ENCODE results near the gene FBXO15.
A peak's percentile ranks its signal among the peaks of the same experiment; 100 is the strongest.

The FBXO15 gene

DNA sequence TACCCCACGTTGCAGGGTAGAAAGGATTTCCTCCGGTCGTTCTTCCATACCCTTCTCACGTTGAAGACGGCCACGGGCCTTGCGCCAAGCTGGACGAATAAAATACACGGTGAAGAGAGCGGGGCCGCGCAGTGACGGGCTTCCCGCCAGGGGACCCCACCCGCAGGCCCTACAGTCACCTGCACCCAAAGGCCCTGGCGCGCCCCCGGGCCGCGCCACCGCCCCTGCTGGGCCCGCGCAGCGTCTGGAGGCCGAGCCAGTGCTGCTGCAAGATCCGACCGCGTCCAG lies 199 bp downstream of the FBXO15 start:
- H3K4me3 ChIP-seq (ENCODE audit: low read length), result peak overlapping the region; percentile 93
- TF ChIP-seq, protein P1, sequence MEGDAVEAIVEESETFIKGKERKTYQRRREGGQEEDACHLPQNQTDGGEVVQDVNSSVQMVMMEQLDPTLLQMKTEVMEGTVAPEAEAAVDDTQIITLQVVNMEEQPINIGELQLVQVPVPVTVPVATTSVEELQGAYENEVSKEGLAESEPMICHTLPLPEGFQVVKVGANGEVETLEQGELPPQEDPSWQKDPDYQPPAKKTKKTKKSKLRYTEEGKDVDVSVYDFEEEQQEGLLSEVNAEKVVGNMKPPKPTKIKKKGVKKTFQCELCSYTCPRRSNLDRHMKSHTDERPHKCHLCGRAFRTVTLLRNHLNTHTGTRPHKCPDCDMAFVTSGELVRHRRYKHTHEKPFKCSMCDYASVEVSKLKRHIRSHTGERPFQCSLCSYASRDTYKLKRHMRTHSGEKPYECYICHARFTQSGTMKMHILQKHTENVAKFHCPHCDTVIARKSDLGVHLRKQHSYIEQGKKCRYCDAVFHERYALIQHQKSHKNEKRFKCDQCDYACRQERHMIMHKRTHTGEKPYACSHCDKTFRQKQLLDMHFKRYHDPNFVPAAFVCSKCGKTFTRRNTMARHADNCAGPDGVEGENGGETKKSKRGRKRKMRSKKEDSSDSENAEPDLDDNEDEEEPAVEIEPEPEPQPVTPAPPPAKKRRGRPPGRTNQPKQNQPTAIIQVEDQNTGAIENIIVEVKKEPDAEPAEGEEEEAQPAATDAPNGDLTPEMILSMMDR (IDR thresholded peaks at IDR 0.05; ENCODE audit: insufficient read depth, low read depth, low read length, missing control alignments), result no peak
- DNase-seq (ENCODE audit: low read depth), result no peak

DNA sequence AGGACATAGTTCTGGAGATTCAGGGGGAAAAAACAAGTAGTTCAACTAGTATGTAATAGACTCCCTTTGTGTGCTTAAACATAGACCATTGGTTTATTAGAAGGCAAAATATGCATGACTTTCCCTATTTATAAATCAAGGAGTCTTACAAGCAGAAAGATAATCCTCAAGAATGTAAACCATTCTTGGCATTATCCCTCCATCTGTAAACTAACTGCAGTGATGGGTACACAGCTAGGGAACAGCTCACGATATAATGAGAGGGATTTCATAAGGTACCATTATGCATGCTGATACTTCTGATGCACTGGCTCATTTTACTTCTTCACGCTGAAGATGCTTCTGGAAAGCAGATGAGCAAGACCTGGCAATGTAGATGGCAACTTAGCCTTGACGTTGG lies 878 bp downstream of the FBXO15 start:
- TF ChIP-seq, protein P1 (IDR thresholded peaks at IDR 0.05; ENCODE audit: insufficient read depth, low read depth, low read length, missing control alignments), result no peak
- no peak overlapping the region for H3K4me3 ChIP-seq (ENCODE audit: low read length)
- no peak for DNase-seq (ENCODE audit: low read depth)

DNA sequence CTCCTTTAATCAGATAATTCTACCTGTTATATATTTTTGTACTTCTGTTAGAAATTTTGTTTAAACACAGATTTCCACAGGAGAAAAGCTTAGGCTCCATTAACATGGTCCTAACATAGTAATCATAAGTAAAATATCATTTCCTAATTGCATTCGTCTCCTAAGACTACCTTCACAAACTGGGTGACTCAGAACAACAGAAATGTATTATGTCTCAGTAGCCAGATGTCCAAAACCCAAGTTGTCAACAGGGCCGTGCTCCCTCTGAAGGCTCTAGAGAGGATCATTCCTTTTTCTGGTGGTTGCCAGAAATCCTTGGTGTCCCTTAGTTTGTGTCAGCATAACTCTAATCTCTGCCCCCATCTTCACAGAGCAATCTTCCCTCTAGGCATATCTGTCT lies 5.4 kb downstream of the FBXO15 start:
- peak; percentile 23 for DNase-seq (ENCODE audit: low read depth)
- TF ChIP-seq, protein P1 (IDR thresholded peaks at IDR 0.05; ENCODE audit: insufficient read depth, low read depth, low read length, missing control alignments), result no peak
- H3K4me3 ChIP-seq (ENCODE audit: low read length), result no peak overlapping the region

DNA sequence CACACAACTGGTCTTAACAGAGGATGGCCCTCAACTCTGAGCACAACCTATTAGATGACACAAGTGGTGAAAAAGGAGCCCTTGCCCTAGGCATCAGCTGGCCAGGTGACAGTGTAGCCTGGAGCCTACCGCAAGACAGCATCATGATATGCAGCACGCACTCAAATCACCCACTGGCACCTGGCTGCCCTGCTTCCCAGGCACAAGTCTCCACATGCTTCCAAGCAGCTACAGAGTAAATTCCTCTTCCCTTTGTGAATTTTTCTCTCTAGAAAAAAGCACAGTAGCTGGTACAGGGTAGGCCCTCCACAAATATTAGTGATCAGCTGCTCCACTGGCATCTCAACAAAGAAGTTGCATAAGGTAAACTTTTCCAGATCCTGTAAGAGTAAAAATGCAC lies 6.0 kb downstream of the FBXO15 start:
- no peak overlapping the region for H3K4me3 ChIP-seq (ENCODE audit: low read length)
- TF ChIP-seq, protein P1 (IDR thresholded peaks at IDR 0.05; ENCODE audit: insufficient read depth, low read depth, low read length, missing control alignments), result no peak
- DNase-seq (ENCODE audit: low read depth), result peak; percentile 70

DNA sequence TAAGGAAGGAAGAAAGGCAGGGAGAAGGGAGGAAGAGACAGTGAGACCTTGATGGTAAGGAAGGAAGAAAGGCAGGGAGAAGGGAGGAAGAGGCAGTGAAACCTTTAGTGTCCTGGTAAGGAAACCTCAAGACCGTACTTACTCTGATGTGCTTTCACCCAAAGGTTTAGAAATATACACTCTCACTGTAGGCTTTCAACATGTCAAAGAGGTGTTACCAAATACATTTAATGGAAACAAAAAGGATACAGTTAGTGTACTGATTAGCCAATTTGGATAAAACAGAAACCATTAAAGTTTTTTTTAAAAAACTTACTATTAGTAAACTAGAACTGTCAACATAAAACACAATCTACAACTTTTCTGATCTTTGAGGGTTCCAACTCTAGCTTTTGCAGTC lies 7.1 kb downstream of the FBXO15 start:
- H3K4me3 ChIP-seq (ENCODE audit: low read length), result no peak overlapping the region
- no peak for DNase-seq (ENCODE audit: low read depth)
- TF ChIP-seq, protein P1 (IDR thresholded peaks at IDR 0.05; ENCODE audit: insufficient read depth, low read depth, low read length, missing control alignments), result no peak

DNA sequence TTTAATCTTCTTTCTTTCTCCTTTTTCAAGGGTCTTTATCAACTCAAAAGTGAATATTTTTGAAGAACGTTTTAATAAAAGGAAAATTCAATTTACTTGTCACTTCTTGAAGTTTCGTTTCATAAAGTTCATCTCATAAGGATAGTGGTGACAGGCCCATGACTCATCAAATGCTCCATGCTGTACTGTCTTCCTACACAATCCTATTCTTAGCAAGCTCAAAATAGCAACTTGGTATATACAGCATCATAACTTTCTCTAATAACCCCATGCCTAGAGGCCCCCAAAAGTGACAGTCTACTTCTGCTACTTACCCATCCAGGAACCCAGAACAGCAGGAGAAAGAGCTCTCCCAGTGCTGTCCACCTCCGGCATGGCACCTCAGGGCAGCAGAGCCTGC lies 7.7 kb downstream of the FBXO15 start:
- DNase-seq (ENCODE audit: low read depth), result peak; percentile 77
- H3K4me3 ChIP-seq (ENCODE audit: low read length), result no peak overlapping the region
- TF ChIP-seq, protein P1 (IDR thresholded peaks at IDR 0.05; ENCODE audit: insufficient read depth, low read depth, low read length, missing control alignments), result no peak

DNA sequence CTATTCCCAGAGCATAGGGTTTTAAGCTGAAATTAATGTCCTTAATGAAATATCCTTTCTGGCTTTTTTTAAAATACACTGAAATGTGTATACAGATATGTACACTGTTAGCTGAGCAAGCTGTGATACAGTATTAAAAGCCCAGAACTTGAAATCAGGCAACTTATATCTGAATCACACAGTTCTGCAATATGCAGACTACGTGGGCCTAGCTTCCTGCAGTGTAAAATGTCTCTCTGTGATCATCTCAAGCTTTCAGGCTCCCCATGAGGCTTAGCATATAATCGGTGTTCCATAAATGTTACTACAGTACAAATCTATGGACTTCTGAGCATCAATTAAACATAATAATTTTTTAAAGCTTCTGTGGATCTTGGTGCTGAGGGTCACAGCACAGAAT lies 8.2 kb downstream of the FBXO15 start:
- DNase-seq (ENCODE audit: low read depth), result no peak
- no peak overlapping the region for H3K4me3 ChIP-seq (ENCODE audit: low read length)
- TF ChIP-seq, protein P1 (IDR thresholded peaks at IDR 0.05; ENCODE audit: insufficient read depth, low read depth, low read length, missing control alignments), result no peak

Data from epithelial cell of esophagus (primary cell).